Stimulated activated CD8-positive, alpha-beta memory T cell treated with anti-CD3 and anti-CD28 coated beads, Interleukin-2, amount 100 ng/mL, for 48 hours (primary cell): Measurements from ENCODE around the gene CRELD2.

Experiments used
- DNase-seq, 2 donors: peaks; one replicate each; pipeline ENCODE4 v3.0.0-alpha.2; 2020; ENCODE audit warnings: low read depth in 2 of 2

The CRELD2 gene

DNA sequence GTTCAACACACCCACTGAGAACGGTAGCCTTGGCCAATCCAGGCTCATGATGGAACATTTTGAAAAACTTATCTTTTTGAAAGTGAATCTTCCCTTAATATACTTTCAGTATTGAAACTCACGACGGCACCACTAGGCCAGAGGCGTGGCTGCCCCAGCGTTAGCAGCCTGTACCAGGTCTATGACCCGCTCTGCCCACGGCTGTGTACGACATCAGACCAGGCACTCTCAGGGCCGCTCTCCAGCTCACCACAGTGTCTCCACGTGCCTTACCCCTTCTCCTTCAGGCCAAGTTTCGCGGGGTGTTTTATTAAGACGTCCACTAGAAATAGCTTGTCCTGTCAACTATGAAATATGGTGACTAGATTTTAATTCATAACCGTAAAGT, 31.4 kb upstream of the CRELD2 start:
- DNase-seq: no peak

DNA sequence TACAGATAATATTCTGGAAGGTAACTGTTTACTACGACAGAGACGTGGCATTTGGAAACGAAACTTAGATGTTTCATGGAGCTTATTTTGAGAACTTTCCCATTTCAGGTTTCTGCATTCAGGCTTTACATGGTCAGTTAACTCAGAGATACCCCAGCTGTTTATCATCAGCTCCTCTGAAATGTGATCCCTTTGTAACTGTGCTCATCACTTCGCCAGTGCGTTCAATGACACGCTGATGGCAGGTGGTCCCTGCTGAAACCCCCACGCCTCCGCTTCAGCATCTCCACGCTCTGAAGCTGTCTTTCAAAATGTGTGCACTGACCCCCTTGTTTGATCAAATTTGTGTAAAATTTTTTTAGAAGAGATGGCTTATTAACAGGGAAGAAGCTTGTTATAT, 30.7 kb upstream of the CRELD2 start:
- no peak for DNase-seq

DNA sequence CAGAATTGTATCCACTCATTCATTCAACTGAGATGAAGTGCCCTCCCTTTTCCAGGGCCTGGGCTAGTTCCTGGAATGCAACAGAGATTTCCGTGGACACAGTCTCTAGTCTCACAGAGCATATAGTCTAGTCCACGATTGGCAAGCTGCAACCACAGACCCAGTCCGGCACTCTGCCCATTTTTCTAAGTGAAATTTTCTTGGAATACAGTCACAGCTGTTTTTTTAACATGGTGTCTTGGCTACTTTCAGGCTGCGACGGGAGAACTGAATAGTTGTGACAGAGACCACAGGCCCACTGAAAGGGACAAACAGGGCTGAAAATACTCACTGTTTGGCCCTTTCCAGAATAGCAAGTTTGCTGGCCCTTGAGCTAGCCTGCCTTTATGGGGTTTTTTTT, 29.4 kb upstream of the CRELD2 start:
- DNase-seq: no peak

DNA sequence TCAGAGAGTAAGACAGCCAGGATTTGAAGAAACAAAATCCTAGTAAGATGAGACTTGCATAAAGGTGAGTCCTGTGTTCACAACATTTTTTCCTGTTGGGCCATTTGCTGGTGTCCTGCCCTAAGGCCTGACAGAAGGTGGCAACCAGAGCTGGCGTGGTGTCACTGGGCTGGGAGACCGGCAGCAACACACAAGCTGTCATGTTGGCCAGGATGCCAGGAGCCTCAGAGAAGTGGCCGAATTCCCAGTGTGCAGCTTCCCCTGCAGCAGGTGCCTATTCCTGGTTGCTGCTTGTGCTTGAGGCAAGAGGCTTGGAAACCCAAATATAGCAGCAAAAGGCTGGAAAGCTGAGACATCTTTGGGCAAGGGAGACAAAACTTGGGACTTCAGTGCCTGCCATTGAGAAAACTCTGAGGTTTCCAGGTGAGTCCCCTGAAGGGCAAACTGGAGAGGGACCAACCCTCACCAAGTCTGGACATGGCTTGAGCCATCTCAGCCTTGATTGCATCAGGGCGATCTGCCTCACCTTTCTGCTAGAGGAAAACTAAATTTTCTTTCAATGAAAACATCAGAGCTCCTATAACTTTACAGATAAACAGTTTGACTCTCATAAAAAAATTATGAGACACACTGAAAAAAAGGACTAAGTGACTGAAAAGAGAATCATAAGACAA, 26.1 kb upstream of the CRELD2 start:
- no peak for DNase-seq

DNA sequence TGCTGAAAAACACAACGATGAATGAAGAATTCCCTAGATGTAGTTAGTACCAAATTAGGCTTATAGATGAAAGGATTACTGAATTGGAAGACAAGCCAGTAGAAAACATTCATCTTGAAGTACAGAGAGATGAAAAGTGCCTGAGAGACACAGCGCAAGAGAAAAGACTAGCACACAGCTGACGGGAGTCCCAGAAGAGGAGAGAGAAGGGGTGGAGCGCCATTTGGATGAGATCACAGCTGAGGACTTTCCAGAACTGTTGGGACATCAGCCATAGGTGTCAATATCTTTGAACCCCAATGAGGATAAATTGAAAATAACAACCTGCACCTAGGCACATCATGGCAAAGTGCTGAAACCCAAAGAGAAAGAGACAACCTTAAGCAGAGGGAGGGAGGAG, 25.4 kb upstream of the CRELD2 start:
- DNase-seq: no peak

GRCh38 chr22:49894322-49895054, 23.9 kb upstream of the CRELD2 start:
- DNase-seq: no peak

DNA sequence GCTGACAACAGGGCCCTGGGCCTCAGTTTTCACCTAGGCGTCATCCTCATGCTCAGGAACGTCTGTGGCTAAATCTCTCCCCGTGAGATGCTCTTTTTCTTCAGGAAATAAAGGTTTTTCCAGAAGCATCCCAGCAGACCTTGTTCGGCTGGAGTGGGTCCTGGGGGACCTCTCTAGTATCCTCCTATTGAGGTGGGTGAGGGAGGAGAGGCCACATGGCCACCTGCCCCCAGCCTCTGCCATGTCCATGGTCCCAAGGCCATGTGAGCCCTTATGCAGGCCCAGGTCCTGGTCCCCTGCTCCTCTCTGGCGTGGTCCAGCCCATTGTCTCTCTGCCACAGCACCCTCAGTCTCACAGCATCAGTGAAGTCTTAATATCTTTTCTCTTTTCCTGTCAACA, 22.2 kb upstream of the CRELD2 start:
- no peak for DNase-seq

- DNase-seq: no peak
Measured at GRCh38 chr22:49897015-49897684, 21.3 kb upstream of the CRELD2 start.

GRCh38 chr22:49899530-49899929, 18.9 kb upstream of the CRELD2 start:
- DNase-seq: no peak

- DNase-seq: no peak
Measured at GRCh38 chr22:49900441-49901230, 17.8 kb upstream of the CRELD2 start.

DNA sequence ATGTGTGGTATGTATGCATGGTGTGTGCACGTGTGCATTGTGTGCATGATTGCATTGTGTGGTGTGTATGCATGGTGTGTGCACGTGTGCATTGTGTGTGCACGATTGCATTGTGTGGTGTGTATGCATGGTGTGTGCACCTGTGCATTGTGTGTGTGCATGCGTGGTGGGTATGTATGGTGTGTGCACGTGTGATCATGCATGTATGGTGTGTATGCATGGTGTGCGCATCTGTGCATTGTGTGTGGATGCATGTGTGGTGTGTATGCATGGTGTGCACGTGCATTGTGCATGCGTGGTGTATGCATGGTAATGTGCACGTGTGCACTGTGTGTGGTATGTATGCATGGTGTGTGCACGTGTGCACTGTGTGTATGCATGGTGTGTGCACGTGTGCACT, 17.0 kb upstream of the CRELD2 start:
- no peak for DNase-seq

GRCh38 chr22:49903322-49904039, 15.0 kb upstream of the CRELD2 start:
- no peak for DNase-seq

DNA sequence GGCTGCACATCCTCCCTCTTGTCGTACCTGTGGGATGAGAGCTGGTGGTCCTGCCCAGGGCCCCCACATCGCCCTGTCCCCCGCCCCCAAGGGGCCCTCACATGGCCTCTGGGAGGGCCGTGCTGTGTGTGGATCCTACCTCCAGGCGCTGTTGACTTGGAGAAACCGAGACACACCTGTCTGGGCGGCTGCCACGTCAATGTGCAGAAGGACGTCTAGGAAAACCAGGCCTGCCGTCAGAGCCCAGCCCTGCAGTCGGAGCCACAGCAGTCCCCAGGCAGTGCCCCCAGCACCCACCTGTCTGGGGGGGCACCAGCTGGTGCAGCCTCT, 14.4 kb upstream of the CRELD2 start:
- DNase-seq: no peak

DNA sequence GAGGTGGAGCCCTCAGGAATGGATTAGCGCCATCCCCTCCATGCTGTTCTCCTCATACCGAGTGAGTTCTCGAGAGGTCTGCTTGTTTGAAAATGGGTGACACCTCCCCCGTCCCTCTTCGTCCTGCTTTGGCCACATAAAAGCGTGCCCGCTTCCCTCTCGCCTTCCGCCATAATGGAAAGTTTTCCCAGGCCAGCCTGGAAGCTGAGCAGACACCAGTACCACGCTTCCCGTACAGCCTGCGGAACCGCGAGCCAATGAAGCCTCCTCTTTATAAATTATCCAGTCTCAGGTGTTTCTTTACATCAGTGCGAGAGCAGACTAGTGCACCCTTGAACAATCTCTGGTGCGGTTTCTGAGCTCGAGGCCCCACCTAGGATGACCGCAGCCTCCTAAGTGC, 13.0 kb upstream of the CRELD2 start:
- no peak for DNase-seq

- no peak for DNase-seq
Measured at GRCh38 chr22:49906071-49906798, 12.2 kb upstream of the CRELD2 start.

GRCh38 chr22:49906799-49907290, 11.6 kb upstream of the CRELD2 start:
- DNase-seq: no peak

- no peak for DNase-seq
Measured at GRCh38 chr22:49907807-49908206, 10.6 kb upstream of the CRELD2 start.

- no peak for DNase-seq
Measured at GRCh38 chr22:49909476-49910205, 8.8 kb upstream of the CRELD2 start.

DNA sequence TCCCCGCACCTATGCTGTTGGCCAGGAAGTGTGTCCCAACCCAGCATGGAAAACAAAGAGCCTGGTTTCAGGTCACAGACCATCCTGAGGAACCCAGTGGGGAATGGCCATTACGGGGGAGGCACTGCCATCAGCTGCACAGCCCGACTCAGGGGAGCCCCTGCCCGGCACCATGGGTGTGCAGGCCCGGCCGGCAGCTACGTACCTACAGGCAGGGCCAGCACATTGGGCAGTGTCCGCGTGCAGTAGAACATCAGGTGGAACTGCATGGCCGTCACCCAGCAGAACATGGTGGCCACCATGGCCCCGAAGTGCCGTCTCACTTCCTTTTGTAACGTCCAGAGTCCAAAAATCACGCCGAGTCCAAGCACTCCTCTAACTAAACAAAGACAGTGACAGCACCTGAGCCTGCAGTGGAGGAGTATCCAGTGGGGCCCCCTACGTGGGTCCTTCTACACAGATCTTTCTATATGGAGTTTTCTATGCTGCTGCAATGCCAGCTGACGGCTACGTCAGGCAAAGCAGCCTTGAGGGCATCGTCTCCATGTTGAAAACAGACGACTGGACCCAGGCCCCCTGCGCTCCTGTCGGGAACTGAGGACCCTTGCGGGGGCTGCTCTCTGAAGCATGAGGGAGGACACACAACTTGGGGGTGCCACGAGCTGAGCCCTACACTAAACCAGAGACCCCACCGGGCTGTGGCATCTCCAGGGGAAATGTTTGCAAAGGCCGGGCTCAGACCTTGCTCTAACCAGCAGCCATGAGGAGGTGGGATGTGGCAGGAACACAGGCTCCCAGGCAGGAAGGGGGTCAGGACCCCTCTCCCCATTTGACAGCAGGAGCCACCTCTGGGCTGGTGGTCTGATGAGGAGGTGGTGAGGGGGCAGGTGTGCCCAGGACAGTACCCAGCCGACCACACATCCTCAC, 7.9 kb upstream of the CRELD2 start:
- no peak for DNase-seq
